BJ (cell line): ENCODE measurements around the gene VEGFA. TPM values are rescaled to one million over a fixed set of nuclear protein-coding genes. Genes with fewer than 3 reads are reported as not detected.

ENCODE experiments used
- CTCF ChIA-PET: fragments of 350-600 bp; formaldehyde crosslinking; extraction: SDS; loops from one replicate; lab custom pipeline; 2021; ENCODE audit warnings: antibody characterized with exemption, inconsistent platforms; lab: Yijun Ruan, JAX
- POLR2A ChIA-PET: fragments of 300-600 bp; sonication (Branson Sonifier 250); formaldehyde crosslinking; extraction: SDS; loops from one replicate; lab custom pipeline; 2021; ENCODE audit warnings: antibody characterized with exemption; lab: Charles Lee
- DNase-seq: peaks from one replicate; pipeline ENCODE4 v3.0.0-alpha.2; 2011; ENCODE audit warnings: low read depth
- H3K27me3 ChIP-seq: 2 replicates; pipeline ENCODE4 v1.6.0; 2011; ENCODE audit warnings: low read length; ENCODE audit not compliant: control insufficient read depth, insufficient read depth
- H3K36me3 ChIP-seq: 2 replicates; pipeline ENCODE4 v1.5.1; 2011; ENCODE audit warnings: low read length; ENCODE audit not compliant: control insufficient read depth, insufficient read depth
- H3K4me3 ChIP-seq: 2 replicates; pipeline ENCODE4 v1.5.1; 2011; ENCODE audit warnings: low read depth, mild to moderate bottlenecking, control low read depth, low read length
- CTCF ChIP-seq: IDR thresholded peaks from 2 replicates; pipeline ENCODE4 v1.5.1; 2011; ENCODE audit warnings: low read depth, mild to moderate bottlenecking, control low read depth, inconsistent platforms, low read length, moderate library complexity; ENCODE audit not compliant: insufficient read depth
- polyA plus RNA-seq: library from polyadenylated mRNA; depleted of rRNA; stranded (reverse); fragments of >200 nt; gene quantifications from 2 replicates; pipeline ENCODE4 v1.2.3, GENCODE V29; 2011

The VEGFA gene
- polyA plus RNA-seq, 1 experiment, result 357 TPM

GRCh38 chr6:43806043-43806757 is 36.2 kb downstream of the VEGFA start:
- POLR2A ChIA-PET, result no interaction called here
- Histone ChIP-seq H3K36me3 (no peaks in the 10 kb centered on the region), H3K27me3 (no peaks in the 10 kb centered on the region; the same call in 1 of the 2 replicates), H3K4me3 (no peak overlapping the region)
- TF ChIP-seq CTCF, result no peak
- DNase-seq, result no peak
- CTCF ChIA-PET, result interaction anchor here (0.6 to 1.3 kb wide), 3 partner anchors 10 to 19 kb away, joined by 3 to 6 read pairs (median 5); no protein-coding TSS in a partner anchor

DNA sequence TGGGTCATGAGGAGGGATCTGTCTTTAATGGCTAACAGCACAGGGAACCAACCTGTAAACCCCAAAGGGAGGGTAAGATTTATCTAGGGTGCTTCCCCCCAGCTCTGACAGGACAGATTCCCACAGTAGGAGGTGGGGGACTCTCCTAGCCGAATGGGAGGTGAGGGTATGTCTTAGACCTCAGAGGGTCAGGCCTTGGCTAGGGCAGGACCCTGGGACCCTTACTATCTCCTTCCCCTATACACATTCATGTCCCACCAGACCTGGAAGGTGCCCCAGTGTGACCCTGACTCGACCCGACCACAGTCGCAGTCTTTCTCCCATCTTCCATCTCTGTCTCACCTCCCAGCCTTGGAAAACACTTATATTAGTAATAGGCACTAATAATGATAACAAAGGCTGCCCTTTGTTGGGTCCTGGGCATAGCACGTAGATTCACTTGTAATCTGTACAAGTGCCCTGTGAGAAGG is 36.8 kb downstream of the VEGFA start:
- DNase-seq, result no peak
- no peak for TF ChIP-seq CTCF
- ChIA-PET CTCF (interaction anchor here (0.6 to 1.8 kb wide), 7 partner anchors 10 to 267 kb away, joined by 3 to 8 read pairs (median 5); no protein-coding TSS in a partner anchor), POLR2A (no interaction called here)
- no peaks in the 10 kb centered on the region; the same call in 1 of the 2 replicates for H3K27me3 ChIP-seq
- H3K36me3 ChIP-seq, result no peaks in the 10 kb centered on the region
- H3K4me3 ChIP-seq, result no peak overlapping the region

DNA sequence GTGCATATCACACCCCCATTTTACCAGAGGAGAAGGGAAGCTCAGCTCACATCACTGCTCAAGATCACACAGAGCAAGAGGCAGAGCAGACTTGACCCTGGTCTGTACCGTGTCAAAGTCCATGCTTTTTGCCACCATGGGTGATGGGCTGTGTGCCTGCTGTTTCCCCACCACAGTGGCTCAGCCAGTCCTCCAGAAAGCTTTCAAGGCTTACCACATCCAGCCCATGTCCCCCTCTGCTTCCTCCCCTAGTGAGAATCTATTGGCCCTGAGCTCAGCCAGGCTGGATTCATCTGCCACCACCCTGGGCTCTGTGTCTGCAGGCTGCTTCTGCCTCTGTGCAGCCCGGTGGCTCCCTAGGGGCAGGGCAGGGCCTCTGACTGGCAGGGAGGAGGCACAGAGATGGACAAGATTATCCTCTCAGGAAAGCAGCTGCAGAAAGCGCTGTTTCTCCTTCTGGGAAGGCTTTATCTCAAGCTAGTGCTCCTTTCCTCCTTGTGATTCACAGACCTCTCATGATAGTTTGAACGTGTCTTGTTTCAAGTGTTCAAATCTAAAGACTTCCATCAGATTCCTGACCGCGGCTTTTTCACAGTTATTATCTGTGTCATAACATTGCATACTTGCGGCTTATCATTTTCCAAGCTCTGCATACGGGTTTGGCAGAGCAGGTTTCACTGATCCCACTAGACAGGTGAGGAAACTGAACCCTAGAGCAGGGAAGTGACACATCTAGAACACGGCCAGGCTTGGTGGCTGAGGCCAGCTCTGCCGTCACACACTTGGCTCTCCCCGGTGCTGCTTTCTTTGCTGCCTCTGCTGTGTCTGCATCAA is 37.4 kb downstream of the VEGFA start:
- H3K27me3 ChIP-seq, result no peaks in the 10 kb centered on the region; the same call in 1 of the 2 replicates
- no peak overlapping the region for H3K4me3 ChIP-seq
- no peaks in the 10 kb centered on the region for H3K36me3 ChIP-seq
- TF ChIP-seq CTCF, result no peak
- DNase-seq, result no peak
- ChIA-PET CTCF (interaction anchor here (0.9 to 1.8 kb wide), 6 partner anchors 9 to 266 kb away, joined by 3 to 8 read pairs (median 5); no protein-coding TSS in a partner anchor), POLR2A (no interaction called here)

DNA sequence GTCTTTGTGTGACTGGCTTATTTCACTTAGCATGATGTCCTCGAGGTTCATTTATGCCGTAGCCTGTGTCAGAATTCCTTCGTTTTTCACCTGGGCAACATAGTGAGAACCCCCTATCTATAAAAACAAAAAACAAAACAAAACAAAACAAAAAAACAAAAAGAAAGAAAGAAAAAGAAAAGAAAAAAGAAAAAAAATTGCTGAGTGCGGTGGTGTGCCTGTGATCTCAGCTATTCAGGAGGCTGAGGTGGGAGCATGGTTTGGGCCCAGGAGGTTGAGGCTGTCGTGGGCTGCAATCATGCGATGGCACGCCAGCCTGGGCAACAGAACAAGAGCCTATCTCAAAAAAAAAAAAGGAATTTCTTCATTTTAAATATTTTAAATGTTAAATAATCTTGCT is 38.4 kb downstream of the VEGFA start:
- no peaks in the 10 kb centered on the region; the same call in 1 of the 2 replicates for H3K27me3 ChIP-seq
- CTCF ChIA-PET, result interaction anchor here (1.5 to 1.8 kb wide), 2 partner anchors 12 to 34 kb away, joined by 5 to 8 read pairs; no protein-coding TSS in a partner anchor
- no peaks in the 10 kb centered on the region for H3K36me3 ChIP-seq
- DNase-seq, result no peak
- H3K4me3 ChIP-seq, result no peak overlapping the region
- TF ChIP-seq CTCF, result no peak
- POLR2A ChIA-PET, result interaction anchor here (0.6 kb wide), 1 partner anchor 31 kb away, joined by 3 read pairs; no protein-coding TSS in a partner anchor
